ENCODE measurements around the gene PODXL.

The PODXL gene

DNA sequence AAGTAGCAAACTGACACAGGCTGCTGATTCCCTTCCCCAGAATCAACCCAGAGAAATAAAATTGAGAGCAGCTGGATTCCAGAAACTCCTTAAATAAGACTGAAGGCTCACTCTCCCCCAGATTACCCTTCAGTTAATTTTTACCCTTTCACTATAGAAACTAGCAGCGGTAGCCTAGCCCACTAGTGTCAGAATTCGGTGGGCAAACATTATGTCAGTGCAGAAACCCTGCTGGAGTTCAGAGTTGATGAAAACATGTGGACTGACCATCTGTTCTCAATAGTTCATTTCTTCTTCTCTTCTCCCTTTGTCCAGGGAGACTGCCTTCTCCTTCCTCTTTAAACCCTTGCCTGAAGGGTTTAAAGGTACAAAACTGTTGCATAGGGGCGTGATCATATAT, 100.1 kb downstream of the PODXL start:
- Histone ChIP-seq H3K27me3 (ENCODE audit: insufficient read depth, low read length) (no peaks in the 10 kb centered on the region), H3K36me3 (ENCODE audit: insufficient read depth, low read length) (peaks cover 41% of the 10 kb centered on the region), H3K4me1 (ENCODE audit: insufficient read depth, low read length, severe bottlenecking) (peaks cover 6% of the 10 kb centered on the region), H2AFZ (ENCODE audit: low read length) (no peak overlapping the region), H3K79me2 (ENCODE audit: insufficient read depth, low read length) (no peaks in the 10 kb centered on the region), H4K20me1 (ENCODE audit: insufficient read depth, low read length) (no peaks in the 10 kb centered on the region), H3K4me2 (ENCODE audit: low read length) (no peak overlapping the region), H3K4me3 (ENCODE audit: low read depth, low read length, poor library complexity, severe bottlenecking) (no peak overlapping the region), H3F3A (ENCODE audit: insufficient read depth, low read length) (no peaks in the 10 kb centered on the region), H3K9me3 (ENCODE audit: low read length) (no peaks in the 10 kb centered on the region), H3K27ac (ENCODE audit: low read depth, low read length, poor library complexity, severe bottlenecking) (no peak overlapping the region), H3K9me2 (ENCODE audit: low read depth, low read length) (no peaks in the 10 kb centered on the region), H3K9ac (ENCODE audit: low read length) (no peak overlapping the region)
- TF ChIP-seq EZH2 (IDR thresholded peaks at IDR 0.05; ENCODE audit: borderline replicate concordance, low read length) = no peak
- TF ChIP-seq, protein P1, sequence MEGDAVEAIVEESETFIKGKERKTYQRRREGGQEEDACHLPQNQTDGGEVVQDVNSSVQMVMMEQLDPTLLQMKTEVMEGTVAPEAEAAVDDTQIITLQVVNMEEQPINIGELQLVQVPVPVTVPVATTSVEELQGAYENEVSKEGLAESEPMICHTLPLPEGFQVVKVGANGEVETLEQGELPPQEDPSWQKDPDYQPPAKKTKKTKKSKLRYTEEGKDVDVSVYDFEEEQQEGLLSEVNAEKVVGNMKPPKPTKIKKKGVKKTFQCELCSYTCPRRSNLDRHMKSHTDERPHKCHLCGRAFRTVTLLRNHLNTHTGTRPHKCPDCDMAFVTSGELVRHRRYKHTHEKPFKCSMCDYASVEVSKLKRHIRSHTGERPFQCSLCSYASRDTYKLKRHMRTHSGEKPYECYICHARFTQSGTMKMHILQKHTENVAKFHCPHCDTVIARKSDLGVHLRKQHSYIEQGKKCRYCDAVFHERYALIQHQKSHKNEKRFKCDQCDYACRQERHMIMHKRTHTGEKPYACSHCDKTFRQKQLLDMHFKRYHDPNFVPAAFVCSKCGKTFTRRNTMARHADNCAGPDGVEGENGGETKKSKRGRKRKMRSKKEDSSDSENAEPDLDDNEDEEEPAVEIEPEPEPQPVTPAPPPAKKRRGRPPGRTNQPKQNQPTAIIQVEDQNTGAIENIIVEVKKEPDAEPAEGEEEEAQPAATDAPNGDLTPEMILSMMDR (IDR thresholded peaks at IDR 0.05; ENCODE audit: low read length) = no peak

- Histone ChIP-seq H3K36me3 (ENCODE audit: insufficient read depth, low read length) (peaks cover 40% of the 10 kb centered on the region), H3K9ac (ENCODE audit: low read length) (no peak overlapping the region), H3K27me3 (ENCODE audit: insufficient read depth, low read length) (no peaks in the 10 kb centered on the region), H3K4me2 (ENCODE audit: low read length) (no peak overlapping the region), H4K20me1 (ENCODE audit: insufficient read depth, low read length) (no peaks in the 10 kb centered on the region), H3K4me1 (ENCODE audit: insufficient read depth, low read length, severe bottlenecking) (peaks cover 6% of the 10 kb centered on the region), H3K4me3 (ENCODE audit: low read depth, low read length, poor library complexity, severe bottlenecking) (no peak overlapping the region), H3F3A (ENCODE audit: insufficient read depth, low read length) (no peaks in the 10 kb centered on the region), H3K79me2 (ENCODE audit: insufficient read depth, low read length) (no peaks in the 10 kb centered on the region), H3K9me2 (ENCODE audit: low read depth, low read length) (no peaks in the 10 kb centered on the region), H3K9me3 (ENCODE audit: low read length) (no peaks in the 10 kb centered on the region), H3K27ac (ENCODE audit: low read depth, low read length, poor library complexity, severe bottlenecking) (no peak overlapping the region), H2AFZ (ENCODE audit: low read length) (no peak overlapping the region)
- TF ChIP-seq EZH2 (IDR thresholded peaks at IDR 0.05; ENCODE audit: borderline replicate concordance, low read length) = no peak
- TF ChIP-seq, protein P1 (IDR thresholded peaks at IDR 0.05; ENCODE audit: low read length) = no peak
Observed at GRCh38 chr7:131455546-131455945, 100.9 kb downstream of the PODXL start.

- Histone ChIP-seq H2AFZ (ENCODE audit: low read length) (no peak overlapping the region), H3F3A (ENCODE audit: insufficient read depth, low read length) (no peaks in the 10 kb centered on the region), H4K20me1 (ENCODE audit: insufficient read depth, low read length) (no peaks in the 10 kb centered on the region), H3K27me3 (ENCODE audit: insufficient read depth, low read length) (no peaks in the 10 kb centered on the region), H3K79me2 (ENCODE audit: insufficient read depth, low read length) (no peaks in the 10 kb centered on the region), H3K9me2 (ENCODE audit: low read depth, low read length) (no peaks in the 10 kb centered on the region), H3K9me3 (ENCODE audit: low read length) (no peaks in the 10 kb centered on the region), H3K27ac (ENCODE audit: low read depth, low read length, poor library complexity, severe bottlenecking) (no peak overlapping the region), H3K4me3 (ENCODE audit: low read depth, low read length, poor library complexity, severe bottlenecking) (no peak overlapping the region), H3K4me1 (ENCODE audit: insufficient read depth, low read length, severe bottlenecking) (peaks cover 6% of the 10 kb centered on the region), H3K36me3 (ENCODE audit: insufficient read depth, low read length) (peaks cover 40% of the 10 kb centered on the region), H3K9ac (ENCODE audit: low read length) (no peak overlapping the region), H3K4me2 (ENCODE audit: low read length) (no peak overlapping the region)
- TF ChIP-seq, protein P1 (IDR thresholded peaks at IDR 0.05; ENCODE audit: low read length) = no peak
- no peak for TF ChIP-seq EZH2 (IDR thresholded peaks at IDR 0.05; ENCODE audit: borderline replicate concordance, low read length)
Observed at GRCh38 chr7:131455001-131455400, 101.4 kb downstream of the PODXL start.
